BLaER1 treated with 17β-estradiol and CSF1 and Interleukin-3, amounts not matched to agents 10 nM and 100 nM (cell line): ENCODE data around the gene ARMCX2.

Experiments used
- H3K27ac ChIP-seq, 11 experiments: shearing (Covaris generic); formaldehyde crosslinking; 2 replicates each; pipeline ENCODE4 v1.8.1; 2022
- H3K27me3 ChIP-seq, 11 experiments: shearing (Covaris generic); formaldehyde crosslinking; 2 replicates each; pipeline ENCODE4 v1.8.1; 2022
- H3K36me3 ChIP-seq, 11 experiments: shearing (Covaris generic); formaldehyde crosslinking; 2 replicates each; pipeline ENCODE4 v1.8.1; 2022
- H3K4me1 ChIP-seq, 10 experiments: shearing (Covaris generic); formaldehyde crosslinking; 2 replicates each; pipeline ENCODE4 v1.8.1; 2022
- H3K4me2 ChIP-seq, 11 experiments: shearing (Covaris generic); formaldehyde crosslinking; 2 replicates each; pipeline ENCODE4 v1.8.1; 2022
- H3K4me3 ChIP-seq, 10 experiments: shearing (Covaris generic); formaldehyde crosslinking; 2 replicates each; pipeline ENCODE4 v1.8.1; 2022
- H3K9ac ChIP-seq, 11 experiments: shearing (Covaris generic); formaldehyde crosslinking; 2 replicates each; pipeline ENCODE4 v1.8.1; 2022
- H3K9me3 ChIP-seq, 11 experiments: shearing (Covaris generic); formaldehyde crosslinking; replicated peaks in 1 of 11; 2 replicates each; pipeline ENCODE4 v1.8.1; 2022
- H4K20me1 ChIP-seq, 11 experiments: shearing (Covaris generic); formaldehyde crosslinking; 2 replicates each; pipeline ENCODE4 v1.8.1; 2022
- Cebpa-rat ChIP-seq, 11 experiments: shearing (Covaris generic); IDR thresholded peaks; 2 replicates each; pipeline ENCODE4 v1.8.1; 2022

The ARMCX2 gene

DNA sequence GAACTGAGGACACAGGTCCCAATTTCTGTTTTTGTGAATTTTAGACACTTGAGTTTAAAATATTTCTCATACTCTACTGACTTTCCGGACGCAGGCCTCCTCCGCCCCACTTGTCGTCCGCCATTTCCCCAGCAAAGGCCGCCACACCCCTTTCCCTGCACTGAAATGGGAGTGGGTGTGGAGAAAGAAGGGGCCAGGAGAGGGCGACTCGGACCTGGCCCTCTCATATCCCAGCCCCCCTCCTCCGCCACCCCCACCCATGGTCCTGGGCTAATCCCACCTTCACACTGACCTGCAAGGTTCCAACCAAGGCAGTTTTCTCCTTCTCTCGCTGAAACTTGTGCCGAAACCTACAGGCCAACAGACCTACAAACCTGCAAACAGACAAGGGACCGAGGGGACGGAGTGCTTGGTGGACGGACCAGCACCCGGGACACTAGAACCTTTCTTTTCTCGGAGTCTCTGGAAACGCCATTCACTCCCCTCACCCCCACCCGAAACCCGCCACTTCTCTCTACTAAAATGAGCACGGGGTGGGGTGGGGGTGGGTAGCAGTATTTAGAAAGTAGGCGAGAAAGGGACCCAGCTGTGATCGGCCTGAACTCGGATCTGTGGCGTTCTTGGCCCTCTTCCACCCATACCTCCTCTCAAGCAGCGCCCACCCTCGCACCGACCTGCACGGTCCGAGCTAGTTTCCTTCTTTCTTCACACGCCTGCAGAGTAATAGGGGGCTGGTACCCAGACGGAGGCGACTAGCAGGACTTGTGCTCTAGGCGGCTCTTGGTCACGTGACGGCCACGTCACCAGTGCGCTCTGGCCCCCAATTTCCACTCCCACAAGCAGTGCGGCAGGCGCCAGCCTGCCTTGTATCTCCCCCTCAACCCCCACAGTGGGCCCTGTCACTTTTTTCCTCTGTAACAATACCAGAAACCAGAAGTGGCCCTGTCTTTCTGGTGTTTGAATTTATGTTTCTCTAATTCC lies 42.1 kb downstream of the ARMCX2 start, which contains the start of gene ARMCX6:
TSS of gene ARMCX6 (minus strand) at position 790 of the 981 bp plus-strand sequence. CDS start 1,380 bp downstream, outside the sequence.
- no peak for TF ChIP-seq Cebpa-rat (IDR thresholded peaks at IDR 0.05)
- Histone ChIP-seq H3K9me3 (no peaks in the 10 kb centered on the region), H3K27ac (peak within 1 kb of the TSS; percentile 23 to 71 (median 53); a peak in 19 of 22 replicates), H4K20me1 (no peaks in the 10 kb centered on the region), H3K4me3 (peak within 1 kb of the TSS; percentile 56 to 74 (median 65)), H3K27me3 (no peaks in the 10 kb centered on the region), H3K9ac (peak within 1 kb of the TSS; percentile 57 to 77 (median 73); a peak in 21 of 22 replicates), H3K4me2 (peak within 1 kb of the TSS; percentile 59 to 85 (median 78)), H3K4me1 (peaks cover 12 to 22% (median 16%) of the 10 kb centered on the region in 10 experiments; a peak in 18 of 20 replicates), H3K36me3 (peaks cover 0 to 4% (median 0%) of the 10 kb centered on the region in 11 experiments; a peak in 3 of 22 replicates)

- Histone ChIP-seq H3K36me3 (no peaks in the 10 kb centered on the region), H3K4me2 (no peak overlapping the region), H3K27ac (no peak overlapping the region), H4K20me1 (no peaks in the 10 kb centered on the region), H3K4me3 (no peak overlapping the region), H3K9me3 (no peaks in the 10 kb centered on the region), H3K4me1 (no peaks in the 10 kb centered on the region), H3K27me3 (no peaks in the 10 kb centered on the region), H3K9ac (no peak overlapping the region)
- TF ChIP-seq Cebpa-rat (IDR thresholded peaks at IDR 0.05): no peak
These were observed 53.9 kb downstream of the ARMCX2 start for GRCh38 chrX:101605728-101606127.
